M059J (cell line): ENCODE data around the gene GRIN1. TPM values are rescaled to one million over a fixed set of nuclear protein-coding genes. Genes with fewer than 3 reads are reported as not detected.

Source experiments
- DNase-seq: peaks from one replicate; pipeline ENCODE4 v3.0.0-alpha.2; 2012; ENCODE audit warnings: low read depth
- total RNA-seq: library from RNA; depleted of rRNA; stranded (reverse); fragments of >200 nt; shearing (Covaris generic); gene quantifications from 2 replicates; pipeline ENCODE4 v1.2.3, GENCODE V29; 2014

Gene GRIN1
- total RNA-seq, 1 experiment from 2014 or later: not detected

DNA sequence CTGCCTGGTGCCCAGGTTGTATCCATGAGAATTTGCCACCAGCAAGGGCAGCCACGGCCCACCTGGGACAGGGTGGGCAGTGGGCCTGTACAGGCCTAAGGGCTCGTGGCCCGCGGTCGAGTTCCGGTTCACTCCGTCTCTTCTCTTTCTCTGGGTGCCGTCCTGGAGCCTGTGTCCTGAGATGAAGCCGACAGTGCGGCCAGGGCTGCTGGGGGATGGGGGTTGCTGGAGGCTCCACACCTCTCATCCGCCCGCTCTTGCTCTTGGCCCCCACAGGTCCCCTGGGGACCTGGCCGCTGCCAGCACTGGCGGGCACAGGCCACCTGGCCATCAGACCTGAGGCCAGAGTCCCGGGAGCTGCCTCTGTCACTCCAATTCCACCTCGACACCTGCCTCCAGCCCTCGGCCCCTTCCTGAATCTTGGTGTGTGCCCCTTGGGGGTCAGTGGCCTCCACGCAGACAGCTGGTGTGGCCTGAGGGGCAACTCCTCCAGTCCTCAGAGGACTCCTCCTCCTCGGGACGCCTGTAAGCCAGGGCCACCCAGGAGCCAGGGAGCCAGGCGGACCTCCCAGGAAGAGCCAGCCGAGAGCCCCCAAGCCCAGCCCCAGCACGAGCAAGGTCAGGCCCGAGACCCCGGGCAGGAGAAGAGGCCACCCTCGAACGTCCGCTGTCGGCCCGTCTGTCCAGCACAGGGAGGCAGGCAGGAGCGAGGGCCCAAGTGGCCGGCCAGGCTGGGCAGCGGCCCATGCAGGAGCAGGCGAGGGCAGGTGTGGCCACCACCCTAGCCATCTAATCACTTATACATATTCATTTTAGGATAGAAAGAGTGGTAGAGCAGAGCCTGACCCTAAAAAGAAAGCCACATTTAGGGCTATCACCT is 25.7 kb downstream of the GRIN1 start:
- DNase-seq: no peak

DNA sequence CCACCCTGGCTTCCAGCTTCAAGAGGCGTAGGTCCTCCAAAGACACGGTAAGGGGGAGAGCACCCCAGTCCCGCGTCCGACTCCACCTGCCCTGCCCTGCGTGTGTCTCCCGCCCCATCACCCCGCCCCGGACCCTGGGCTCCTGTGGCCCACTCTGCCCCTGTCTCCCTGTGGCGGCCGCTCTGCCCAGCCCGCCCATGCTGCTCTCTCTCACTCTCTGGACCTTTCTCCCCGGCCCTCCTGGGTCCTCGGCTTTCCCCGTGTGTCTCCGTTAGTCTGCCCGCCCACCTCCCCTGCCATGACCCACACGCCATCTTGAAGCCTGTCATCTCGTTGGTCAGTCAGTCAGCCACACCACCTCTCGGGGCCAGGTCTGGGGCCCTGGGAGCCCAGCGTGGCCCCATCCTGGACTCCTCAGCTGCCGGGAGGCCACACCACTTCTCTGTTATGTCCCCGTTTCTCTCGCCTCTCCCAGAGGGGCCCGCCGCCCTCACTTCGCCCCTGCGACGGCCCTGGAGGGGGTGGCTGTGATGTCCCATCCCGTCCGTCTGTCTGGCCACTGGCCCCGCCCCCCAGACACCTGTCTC is 26.4 kb downstream of the GRIN1 start:
- DNase-seq: no peak

GRCh38 chr9:137166380-137167229 is 27.7 kb downstream of the GRIN1 start:
- no peak for DNase-seq

DNA sequence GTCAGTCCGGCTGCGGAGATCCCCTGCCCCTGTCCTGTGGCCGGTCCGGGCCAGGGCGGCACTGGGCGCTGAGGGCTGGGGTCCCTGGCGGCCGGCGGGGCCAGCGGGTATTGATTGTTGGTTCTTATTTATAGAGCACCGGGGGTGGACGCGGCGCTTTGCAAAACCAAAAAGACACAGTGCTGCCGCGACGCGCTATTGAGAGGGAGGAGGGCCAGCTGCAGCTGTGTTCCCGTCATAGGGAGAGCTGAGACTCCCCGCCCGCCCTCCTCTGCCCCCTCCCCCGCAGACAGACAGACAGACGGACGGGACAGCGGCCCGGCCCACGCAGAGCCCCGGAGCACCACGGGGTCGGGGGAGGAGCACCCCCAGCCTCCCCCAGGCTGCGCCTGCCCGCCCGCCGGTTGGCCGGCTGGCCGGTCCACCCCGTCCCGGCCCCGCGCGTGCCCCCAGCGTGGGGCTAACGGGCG is 28.4 kb downstream of the GRIN1 start:
- no peak for DNase-seq

GRCh38 chr9:137167747-137168572 is 29.0 kb downstream of the GRIN1 start:
- no peak for DNase-seq

GRCh38 chr9:137168573-137168903 is 29.6 kb downstream of the GRIN1 start:
- no peak for DNase-seq

DNA sequence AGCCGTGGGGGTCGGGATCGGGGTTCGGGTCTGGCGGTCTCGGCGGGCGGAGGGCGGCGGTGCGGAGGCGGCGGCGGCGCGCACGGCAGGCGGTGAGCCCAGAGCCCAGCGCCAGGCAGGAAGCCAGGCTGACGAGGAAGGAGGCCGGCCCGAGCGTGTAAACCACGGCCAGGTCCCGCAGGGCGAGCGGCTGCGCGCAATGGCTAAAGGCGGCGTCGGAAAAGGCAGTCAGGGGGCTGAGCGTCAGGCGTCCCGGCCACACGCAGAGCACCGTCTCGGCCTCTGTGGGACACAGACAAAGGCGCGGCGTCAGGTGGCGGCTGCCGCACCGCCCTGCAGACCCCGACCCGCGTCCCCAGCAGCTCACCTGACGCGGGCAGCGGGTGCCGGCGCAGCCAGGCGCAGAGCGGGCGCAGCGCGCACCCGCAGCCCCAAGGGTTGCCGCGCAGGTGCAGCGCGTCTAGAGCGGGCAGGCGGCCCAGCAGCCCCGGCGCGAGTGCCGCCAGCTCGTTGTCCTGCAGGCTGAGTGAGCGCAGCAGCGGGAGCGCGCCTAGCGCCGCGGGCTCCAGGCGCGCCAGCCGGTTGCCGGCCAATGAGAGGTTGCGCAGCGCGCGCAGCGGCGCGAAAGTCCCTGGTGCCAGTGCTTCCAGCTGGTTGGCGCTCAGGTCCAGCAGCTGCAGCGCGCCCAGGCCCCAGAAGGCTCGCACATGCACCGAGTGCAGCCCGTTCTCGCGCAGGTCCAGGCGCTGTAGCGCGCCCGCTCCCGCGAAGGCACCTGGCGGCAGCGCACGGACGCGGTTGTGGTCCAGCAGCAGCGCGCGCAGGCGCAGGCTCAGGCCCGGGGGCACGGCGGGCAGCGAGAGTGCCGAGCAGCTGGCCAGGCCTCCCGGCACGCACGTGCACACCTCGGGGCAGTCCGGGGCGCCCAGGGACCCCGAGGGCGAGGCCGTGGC is 30.2 kb downstream of the GRIN1 start:
- DNase-seq: peak; percentile 49

GRCh38 chr9:137169896-137170358 is 31.0 kb downstream of the GRIN1 start, which contains the start of gene LRRC26:
LRRC26 (minus strand) TSS chr9:137170051; CDS start chr9:137169943, 108 bp downstream.
- no peak for DNase-seq

GRCh38 chr9:137170486-137171148 is 31.7 kb downstream of the GRIN1 start:
- no peak for DNase-seq

DNA sequence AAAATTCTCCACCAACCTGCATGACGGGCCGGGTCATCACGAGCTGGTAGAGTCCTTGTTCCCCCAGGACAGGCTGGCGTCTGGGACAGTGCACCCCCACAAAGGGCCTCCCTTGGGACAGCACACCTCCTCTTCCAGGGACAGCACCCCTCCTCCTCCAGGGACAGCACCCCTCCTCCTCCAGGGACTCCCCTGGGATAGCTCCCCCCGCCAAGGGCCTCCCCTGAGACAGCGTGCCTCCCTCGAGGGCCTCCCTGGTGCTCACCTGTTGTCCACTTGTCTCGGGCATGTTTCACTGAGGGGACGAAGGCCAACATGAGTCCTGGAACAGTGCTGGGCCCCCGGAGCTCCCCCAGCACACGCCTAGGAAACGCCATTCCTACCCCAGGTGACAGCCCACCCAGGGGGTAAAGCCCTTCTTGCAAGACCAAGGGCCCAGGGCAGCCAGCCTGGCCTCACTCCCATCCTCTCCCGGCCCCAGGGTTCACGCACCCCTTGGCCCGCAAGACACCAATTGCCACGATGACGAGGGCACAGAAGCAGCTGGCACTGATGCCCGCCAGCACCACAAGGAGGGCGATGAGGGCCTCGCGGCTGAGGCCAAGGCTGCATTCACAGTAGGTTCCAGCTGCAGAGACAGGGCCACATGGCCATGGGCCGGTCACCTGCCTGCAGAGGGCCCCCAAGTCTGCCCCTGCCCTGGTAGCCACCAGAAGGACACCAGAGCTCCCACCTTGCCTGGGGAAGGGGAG is 32.4 kb downstream of the GRIN1 start:
- no peak for DNase-seq

- peak; percentile 50 for DNase-seq
Measured at GRCh38 chr9:137172901-137173795, 34.2 kb downstream of the GRIN1 start.

DNA sequence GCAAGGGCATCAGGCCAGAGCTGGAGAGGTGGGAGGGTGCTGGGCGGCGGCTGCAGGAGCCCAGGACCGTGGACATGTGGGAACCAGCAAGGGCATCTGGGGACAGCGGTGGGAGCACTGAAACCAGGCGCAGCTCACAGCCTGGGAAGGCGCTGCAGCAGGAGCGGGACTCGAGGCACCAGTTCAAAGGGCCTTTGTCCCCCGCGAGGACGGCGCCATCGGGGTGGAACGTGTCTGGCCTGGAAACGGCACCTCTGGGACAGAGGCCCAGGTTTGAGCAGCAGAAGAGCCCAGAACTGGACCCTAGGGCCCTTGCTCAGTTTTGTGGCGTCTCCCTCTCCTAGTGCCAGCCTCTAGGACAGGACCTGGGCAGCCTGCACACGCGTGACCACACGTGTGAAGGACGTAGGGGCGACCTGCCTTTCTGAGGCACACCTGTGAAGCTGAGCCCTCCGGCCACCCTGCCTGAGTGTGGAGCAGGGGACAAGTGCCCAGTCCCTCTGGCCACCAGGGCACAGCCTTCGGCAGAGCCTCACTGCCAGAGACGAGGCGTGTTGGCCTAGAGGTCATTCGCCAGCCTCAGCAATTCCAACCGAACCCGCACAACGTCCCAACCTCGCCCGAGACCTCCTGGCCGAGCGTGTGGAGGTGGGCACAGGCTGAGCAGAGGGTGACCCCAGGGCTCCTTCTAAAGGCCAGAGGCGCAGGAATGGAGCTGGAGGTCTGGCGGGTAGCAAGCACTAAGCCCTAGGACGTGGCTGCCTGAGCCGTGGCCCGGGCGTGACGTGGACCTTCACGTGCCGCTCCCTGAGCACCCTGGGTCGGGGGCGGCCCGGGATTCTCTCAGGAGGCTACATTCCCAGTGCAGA is 35.1 kb downstream of the GRIN1 start:
- no peak for DNase-seq

- no peak for DNase-seq
Measured at GRCh38 chr9:137174722-137175293, 35.9 kb downstream of the GRIN1 start.

- no peak for DNase-seq
Measured at GRCh38 chr9:137175345-137175961, 36.5 kb downstream of the GRIN1 start.

- peak; percentile 38 for DNase-seq
Measured at GRCh38 chr9:137176302-137177182, 37.6 kb downstream of the GRIN1 start.
